ENCODE results near the gene LAMB1. TPM values are rescaled to one million over a fixed set of nuclear protein-coding genes. Genes with fewer than 3 reads are reported as not detected.

LAMB1 gene
- total and polyA plus RNA-seq, 4 donors: 32.3 to 237 (median 158) TPM

DNA sequence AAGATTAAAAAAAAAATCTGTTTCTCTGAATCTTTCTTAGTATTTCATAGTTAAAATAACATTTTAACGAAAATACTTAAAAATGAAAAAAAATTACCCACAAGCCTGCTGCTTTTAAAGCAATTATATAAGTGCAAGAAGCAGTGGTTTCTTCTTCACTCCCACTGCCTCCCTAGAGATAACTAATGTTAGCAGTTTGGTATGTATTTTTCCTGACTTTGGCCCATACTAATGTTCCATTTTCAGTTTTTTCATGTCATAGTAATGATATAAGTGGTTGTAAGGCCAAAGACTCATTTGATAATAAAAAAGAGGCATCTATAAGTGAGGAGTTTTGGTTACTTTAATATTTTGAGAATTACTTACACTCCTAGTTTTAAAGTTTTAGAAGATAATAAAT, 24.3 kb upstream of the LAMB1 start:
- 6 to 16% methylated on average over 1 of the region's 1 CpG for WGBS, 2 donors
- ATAC-seq (ENCODE audit: low FRiP score): no peak
- intact Hi-C loops (cut with DNase I): no loop called here
- Histone ChIP-seq H3K36me3 (ENCODE audit: control insufficient read depth in 1 of 2, insufficient read depth in 2 of 2, low read length in 1 of 2) (no peaks in the 10 kb centered on the region), H3K4me3 (ENCODE audit: low read length in 2 of 2) (no peak overlapping the region), H3K27me3 (ENCODE audit: control insufficient read depth in 1 of 2, insufficient read depth in 2 of 2, low read length in 1 of 2) (no peaks in the 10 kb centered on the region), H3K27ac (ENCODE audit: low read depth in 1 of 2, low read length in 2 of 2) (no peak overlapping the region), H3K9me3 (ENCODE audit: control insufficient read depth, low read length) (no peaks in the 10 kb centered on the region), H3K4me1 (ENCODE audit: control insufficient read depth in 1 of 2, insufficient read depth in 2 of 2, low read length in 2 of 2) (peaks cover 2 to 6% of the 10 kb centered on the region in 2 donors)
- DNase-seq: no peak

GRCh38 chr7:108026647-108027046, 23.7 kb upstream of the LAMB1 start:
- Histone ChIP-seq H3K9me3 (ENCODE audit: control insufficient read depth, low read length) (no peaks in the 10 kb centered on the region), H3K4me1 (ENCODE audit: control insufficient read depth in 1 of 2, insufficient read depth in 2 of 2, low read length in 2 of 2) (peaks cover 2 to 6% of the 10 kb centered on the region in 2 donors), H3K4me3 (ENCODE audit: low read length in 2 of 2) (no peak overlapping the region), H3K27me3 (ENCODE audit: control insufficient read depth in 1 of 2, insufficient read depth in 2 of 2, low read length in 1 of 2) (no peaks in the 10 kb centered on the region), H3K36me3 (ENCODE audit: control insufficient read depth in 1 of 2, insufficient read depth in 2 of 2, low read length in 1 of 2) (no peaks in the 10 kb centered on the region), H3K27ac (ENCODE audit: low read depth in 1 of 2, low read length in 2 of 2) (no peak overlapping the region)
- intact Hi-C loops (cut with DNase I): no loop called here
- ATAC-seq (ENCODE audit: low FRiP score) (no peak), DNase-seq (no peak)
- WGBS, 2 donors: 20 to 29% methylated on average over 3 of the region's 3 CpGs

DNA sequence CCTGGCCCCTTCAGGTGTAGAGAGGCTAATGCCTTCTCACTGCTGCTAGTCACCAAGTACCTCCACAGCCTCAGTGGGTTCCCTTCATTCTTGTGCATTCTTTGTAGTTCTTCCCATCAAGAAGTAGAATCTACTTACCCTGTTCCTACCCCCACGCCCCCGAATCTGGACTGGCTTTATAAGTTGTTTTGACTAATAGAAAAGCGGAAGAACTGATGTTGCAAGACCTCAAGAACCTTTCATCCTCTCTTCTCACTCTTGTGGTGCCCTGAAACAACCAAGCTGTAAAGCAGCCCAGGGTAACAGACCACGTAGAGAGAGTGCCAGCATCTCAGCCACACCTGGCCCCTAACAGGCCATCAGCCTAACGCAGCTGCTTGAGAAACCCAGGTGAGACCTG, 23.2 kb upstream of the LAMB1 start:
- ATAC-seq (ENCODE audit: low FRiP score) (no peak), DNase-seq (no peak)
- peak overlapping the region in 1 of 2 donors; percentile 17 for H3K27ac ChIP-seq (ENCODE audit: low read depth in 1 of 2, low read length in 2 of 2)
- H3K4me3 ChIP-seq (ENCODE audit: low read length in 2 of 2): no peak overlapping the region
- no peaks in the 10 kb centered on the region for H3K27me3 ChIP-seq (ENCODE audit: control insufficient read depth in 1 of 2, insufficient read depth in 2 of 2, low read length in 1 of 2)
- H3K36me3 ChIP-seq (ENCODE audit: control insufficient read depth in 1 of 2, insufficient read depth in 2 of 2, low read length in 1 of 2): no peaks in the 10 kb centered on the region
- peaks cover 2 to 6% of the 10 kb centered on the region in 2 donors for H3K4me1 ChIP-seq (ENCODE audit: control insufficient read depth in 1 of 2, insufficient read depth in 2 of 2, low read length in 2 of 2)
- H3K9me3 ChIP-seq (ENCODE audit: control insufficient read depth, low read length): no peaks in the 10 kb centered on the region
- WGBS, 2 donors: 94 to 96% methylated on average over 5 of the region's 5 CpGs
- intact Hi-C loops (cut with DNase I): no loop called here

- Histone ChIP-seq H3K36me3 (ENCODE audit: control insufficient read depth in 1 of 2, insufficient read depth in 2 of 2, low read length in 1 of 2) (no peaks in the 10 kb centered on the region), H3K9me3 (ENCODE audit: control insufficient read depth, low read length) (no peaks in the 10 kb centered on the region), H3K27me3 (ENCODE audit: control insufficient read depth in 1 of 2, insufficient read depth in 2 of 2, low read length in 1 of 2) (no peaks in the 10 kb centered on the region), H3K27ac (ENCODE audit: low read depth in 1 of 2, low read length in 2 of 2) (no peak overlapping the region), H3K4me3 (ENCODE audit: low read length in 2 of 2) (no peak overlapping the region), H3K4me1 (ENCODE audit: control insufficient read depth in 1 of 2, insufficient read depth in 2 of 2, low read length in 2 of 2) (peaks cover 2 to 5% of the 10 kb centered on the region in 2 donors)
- DNase-seq (no peak), ATAC-seq (ENCODE audit: low FRiP score) (no peak)
- intact Hi-C loops (cut with DNase I): no loop called here
- 88 to 91% methylated on average over 6 of the region's 6 CpGs for WGBS, 2 donors
These were observed 21.6 kb upstream of the LAMB1 start for GRCh38 chr7:108024538-108024937.

DNA sequence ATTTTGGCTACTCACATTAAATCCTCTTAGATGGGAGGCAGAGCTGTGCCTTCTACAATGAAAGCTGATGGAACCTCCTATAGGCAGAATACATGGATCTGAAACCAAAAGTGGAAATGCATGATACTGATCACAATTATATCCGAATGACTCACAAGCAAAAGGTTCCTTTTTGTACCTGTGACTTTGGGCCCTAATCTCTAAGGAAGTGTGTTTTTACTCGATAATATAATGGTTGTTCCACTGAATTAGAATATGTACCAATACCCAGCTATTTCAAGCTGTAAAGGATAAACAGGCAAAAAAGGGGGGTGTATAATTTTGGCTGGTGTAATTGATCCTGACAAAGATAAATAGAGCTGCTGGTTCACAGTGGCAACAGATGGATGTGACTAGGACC, 17.6 kb upstream of the LAMB1 start:
- Histone ChIP-seq H3K27me3 (ENCODE audit: control insufficient read depth in 1 of 2, insufficient read depth in 2 of 2, low read length in 1 of 2) (no peaks in the 10 kb centered on the region), H3K9me3 (ENCODE audit: control insufficient read depth, low read length) (no peaks in the 10 kb centered on the region), H3K4me3 (ENCODE audit: low read length in 2 of 2) (no peak overlapping the region), H3K4me1 (ENCODE audit: control insufficient read depth in 1 of 2, insufficient read depth in 2 of 2, low read length in 2 of 2) (no peaks in the 10 kb centered on the region), H3K27ac (ENCODE audit: low read depth in 1 of 2, low read length in 2 of 2) (no peak overlapping the region), H3K36me3 (ENCODE audit: control insufficient read depth in 1 of 2, insufficient read depth in 2 of 2, low read length in 1 of 2) (no peaks in the 10 kb centered on the region)
- 93 to 97% methylated on average over 2 of the region's 2 CpGs for WGBS, 2 donors
- no peak for ATAC-seq (ENCODE audit: low FRiP score)
- intact Hi-C loops (cut with DNase I): no loop called here
- no peak for DNase-seq

DNA sequence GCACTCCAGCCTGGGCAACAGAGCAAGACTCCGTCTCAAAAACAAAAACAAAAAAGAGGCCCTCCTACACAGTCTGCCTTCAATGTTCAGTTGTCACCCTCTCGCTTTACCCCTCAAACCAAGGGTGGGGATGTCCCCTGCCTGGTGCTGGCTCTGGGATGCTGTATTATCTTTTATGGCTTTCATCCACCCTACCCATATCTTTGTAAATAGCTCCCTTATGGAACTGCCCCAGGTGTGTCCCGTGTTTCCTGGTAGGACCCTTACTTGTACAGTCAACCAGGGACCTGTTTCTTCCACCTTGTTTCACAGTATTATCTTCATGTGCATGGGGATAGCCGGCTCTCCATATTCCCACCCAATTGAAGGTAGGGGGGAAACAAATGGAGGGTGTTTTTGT, 15.7 kb upstream of the LAMB1 start:
- Histone ChIP-seq H3K27me3 (ENCODE audit: control insufficient read depth in 1 of 2, insufficient read depth in 2 of 2, low read length in 1 of 2) (no peaks in the 10 kb centered on the region), H3K27ac (ENCODE audit: low read depth in 1 of 2, low read length in 2 of 2) (no peak overlapping the region), H3K4me1 (ENCODE audit: control insufficient read depth in 1 of 2, insufficient read depth in 2 of 2, low read length in 2 of 2) (no peaks in the 10 kb centered on the region), H3K4me3 (ENCODE audit: low read length in 2 of 2) (no peak overlapping the region), H3K9me3 (ENCODE audit: control insufficient read depth, low read length) (no peaks in the 10 kb centered on the region), H3K36me3 (ENCODE audit: control insufficient read depth in 1 of 2, insufficient read depth in 2 of 2, low read length in 1 of 2) (no peaks in the 10 kb centered on the region)
- 95 to 97% methylated on average over 4 of the region's 4 CpGs for WGBS, 2 donors
- DNase-seq (no peak), ATAC-seq (ENCODE audit: low FRiP score) (no peak)
- intact Hi-C loops (cut with DNase I): loop anchor here in 1 of 2 donors (5.0 to 10.0 kb wide), 2 partner anchors 126 to 136 kb away; no protein-coding TSS in a partner anchor

- 93 to 96% methylated on average over 4 of the region's 4 CpGs for WGBS, 2 donors
- intact Hi-C loops (cut with DNase I): loop anchor here in 1 of 2 donors (5.0 to 10.0 kb wide), 2 partner anchors 127 to 135 kb away; no protein-coding TSS in a partner anchor
These were observed 14.8 kb upstream of the LAMB1 start for GRCh38 chr7:108017776-108018151.

GRCh38 chr7:108016841-108017775, 14.1 kb upstream of the LAMB1 start:
- no peak for ATAC-seq (ENCODE audit: low FRiP score)
- Histone ChIP-seq H3K9me3 (ENCODE audit: control insufficient read depth, low read length) (no peaks in the 10 kb centered on the region), H3K4me3 (ENCODE audit: low read length in 2 of 2) (no peak overlapping the region), H3K4me1 (ENCODE audit: control insufficient read depth in 1 of 2, insufficient read depth in 2 of 2, low read length in 2 of 2) (no peaks in the 10 kb centered on the region), H3K36me3 (ENCODE audit: control insufficient read depth in 1 of 2, insufficient read depth in 2 of 2, low read length in 1 of 2) (no peaks in the 10 kb centered on the region), H3K27me3 (ENCODE audit: control insufficient read depth in 1 of 2, insufficient read depth in 2 of 2, low read length in 1 of 2) (no peaks in the 10 kb centered on the region), H3K27ac (ENCODE audit: low read depth in 1 of 2, low read length in 2 of 2) (no peak overlapping the region)
- intact Hi-C loops (cut with DNase I): loop anchor here in 1 of 2 donors (5.0 to 10.0 kb wide), 2 partner anchors 128 to 135 kb away; no protein-coding TSS in a partner anchor
- 43% methylated on average over 2 of the region's 2 CpGs for WGBS, 2 donors
- DNase-seq: no peak

More at GRCh38 chr7:108017776-108018151, 14.8 kb upstream of the LAMB1 start:
- no peaks in the 10 kb centered on the region for H3K27me3 ChIP-seq (ENCODE audit: control insufficient read depth in 1 of 2, insufficient read depth in 2 of 2, low read length in 1 of 2)
- H3K4me3 ChIP-seq (ENCODE audit: low read length in 2 of 2): no peak overlapping the region
- no peaks in the 10 kb centered on the region for H3K9me3 ChIP-seq (ENCODE audit: control insufficient read depth, low read length)
- H3K36me3 ChIP-seq (ENCODE audit: control insufficient read depth in 1 of 2, insufficient read depth in 2 of 2, low read length in 1 of 2): no peaks in the 10 kb centered on the region
- no peak for ATAC-seq (ENCODE audit: low FRiP score)
- H3K4me1 ChIP-seq (ENCODE audit: control insufficient read depth in 1 of 2, insufficient read depth in 2 of 2, low read length in 2 of 2): no peaks in the 10 kb centered on the region
- H3K27ac ChIP-seq (ENCODE audit: low read depth in 1 of 2, low read length in 2 of 2): no peak overlapping the region
- DNase-seq: no peak

DNA sequence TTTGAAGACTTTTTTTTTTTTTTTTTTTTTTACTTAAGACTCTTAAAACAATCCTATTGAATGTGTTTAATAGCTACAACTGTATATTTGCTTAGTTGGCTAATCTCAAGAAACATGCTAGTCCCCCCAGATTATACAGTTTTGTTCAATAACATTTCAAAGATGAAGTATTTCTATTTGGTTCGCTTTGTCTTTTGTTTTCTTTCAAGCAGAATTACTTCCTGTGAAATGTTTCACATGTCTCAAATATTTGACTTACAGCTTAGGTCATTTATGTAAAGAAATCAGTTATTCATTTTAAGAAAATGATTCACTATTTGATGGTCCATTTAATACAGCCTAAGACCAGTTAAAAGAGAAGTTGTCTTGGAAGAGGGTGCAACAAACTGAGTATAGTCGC, 12.8 kb upstream of the LAMB1 start:
- no peaks in the 10 kb centered on the region for H3K9me3 ChIP-seq (ENCODE audit: control insufficient read depth, low read length)
- 61 to 68% methylated on average over 2 of the region's 2 CpGs for WGBS, 2 donors
- H3K4me3 ChIP-seq (ENCODE audit: low read length in 2 of 2): no peak overlapping the region
- intact Hi-C loops (cut with DNase I): loop anchor here in 1 of 2 donors (5.0 to 10.0 kb wide), 2 partner anchors 129 to 133 kb away; no protein-coding TSS in a partner anchor
- no peaks in the 10 kb centered on the region for H3K36me3 ChIP-seq (ENCODE audit: control insufficient read depth in 1 of 2, insufficient read depth in 2 of 2, low read length in 1 of 2)
- no peaks in the 10 kb centered on the region for H3K4me1 ChIP-seq (ENCODE audit: control insufficient read depth in 1 of 2, insufficient read depth in 2 of 2, low read length in 2 of 2)
- no peak for ATAC-seq (ENCODE audit: low FRiP score)
- DNase-seq: no peak
- H3K27ac ChIP-seq (ENCODE audit: low read depth in 1 of 2, low read length in 2 of 2): no peak overlapping the region
- no peaks in the 10 kb centered on the region for H3K27me3 ChIP-seq (ENCODE audit: control insufficient read depth in 1 of 2, insufficient read depth in 2 of 2, low read length in 1 of 2)

Measured in aorta (tissue), 5 donors.